GM23338 (cell line): ENCODE data around the gene DOCK4.

Experiments used
- EZH2 ChIP-seq: fragments of 200-600 bp; sonication (generic); IDR thresholded peaks from one replicate; pipeline ENCODE4 v1.8.0; 2017; ENCODE audit warnings: antibody characterized with exemption, mild to moderate bottlenecking, low read depth; ENCODE audit not compliant: unreplicated experiment
- JUNB ChIP-seq: IDR thresholded peaks from one replicate; pipeline ENCODE4 v1.6.1; 2016; ENCODE audit warnings: antibody characterized with exemption; ENCODE audit not compliant: unreplicated experiment
- POLR2AphosphoS5 ChIP-seq: IDR thresholded peaks from 2 replicates; pipeline ENCODE4 v1.6.1; 2016; ENCODE audit warnings: antibody characterized with exemption, low read depth
- ZNF331 ChIP-seq: fragments of 250-450 bp; sonication (Bioruptor Pico); IDR thresholded peaks from 2 replicates; pipeline ENCODE4 v1.5.0; 2020; ENCODE audit warnings: low read depth, mild to moderate bottlenecking, moderate library complexity
- TF ChIP-seq, protein P1 (sequence below), 2 experiments: fragments of 200-600 bp in 1 of 2; sonication (generic) in 1 of 2; conservative IDR thresholded peaks; 2 replicates each; pipeline versions ENCODE4 v1.5.1 to v1.6.1; 2016 to 2017; ENCODE audit warnings: antibody characterized with exemption in 2 of 2, low read depth in 2 of 2, mild to moderate bottlenecking in 2 of 2, moderate library complexity in 1 of 2
- TF ChIP-seq, protein P2 (sequence below): IDR thresholded peaks from 2 replicates; pipeline ENCODE4 v1.6.1; 2016; ENCODE audit warnings: antibody characterized with exemption
- TF ChIP-seq, protein P3 (sequence below): IDR thresholded peaks from one replicate; pipeline ENCODE4 v1.6.1; 2018; ENCODE audit warnings: antibody characterized with exemption; ENCODE audit not compliant: unreplicated experiment

DNA sequence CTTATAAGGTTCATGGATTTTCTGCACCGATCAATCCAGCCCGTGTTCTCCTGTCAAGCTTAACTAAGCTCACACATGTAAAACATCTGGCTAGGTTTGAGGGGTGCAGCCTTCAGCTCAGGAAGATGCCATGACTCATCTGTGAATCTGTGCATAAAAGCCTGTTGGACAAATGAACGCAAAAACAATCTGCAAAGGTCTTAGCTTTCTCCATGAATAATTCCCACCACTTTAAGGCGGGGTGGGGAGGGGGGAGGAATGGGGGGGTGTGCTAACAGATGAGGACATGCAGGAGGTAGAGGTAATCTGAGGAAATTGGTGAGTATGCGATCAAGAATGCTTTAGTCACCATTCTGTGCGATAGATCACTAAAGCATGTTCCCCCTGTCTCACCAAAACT is 4.8 kb downstream of the DOCK4 start:
- TF ChIP-seq, protein P1, sequence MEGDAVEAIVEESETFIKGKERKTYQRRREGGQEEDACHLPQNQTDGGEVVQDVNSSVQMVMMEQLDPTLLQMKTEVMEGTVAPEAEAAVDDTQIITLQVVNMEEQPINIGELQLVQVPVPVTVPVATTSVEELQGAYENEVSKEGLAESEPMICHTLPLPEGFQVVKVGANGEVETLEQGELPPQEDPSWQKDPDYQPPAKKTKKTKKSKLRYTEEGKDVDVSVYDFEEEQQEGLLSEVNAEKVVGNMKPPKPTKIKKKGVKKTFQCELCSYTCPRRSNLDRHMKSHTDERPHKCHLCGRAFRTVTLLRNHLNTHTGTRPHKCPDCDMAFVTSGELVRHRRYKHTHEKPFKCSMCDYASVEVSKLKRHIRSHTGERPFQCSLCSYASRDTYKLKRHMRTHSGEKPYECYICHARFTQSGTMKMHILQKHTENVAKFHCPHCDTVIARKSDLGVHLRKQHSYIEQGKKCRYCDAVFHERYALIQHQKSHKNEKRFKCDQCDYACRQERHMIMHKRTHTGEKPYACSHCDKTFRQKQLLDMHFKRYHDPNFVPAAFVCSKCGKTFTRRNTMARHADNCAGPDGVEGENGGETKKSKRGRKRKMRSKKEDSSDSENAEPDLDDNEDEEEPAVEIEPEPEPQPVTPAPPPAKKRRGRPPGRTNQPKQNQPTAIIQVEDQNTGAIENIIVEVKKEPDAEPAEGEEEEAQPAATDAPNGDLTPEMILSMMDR (conservative IDR thresholded peaks at IDR 0.05; ENCODE audit: low read depth in 2 of 2), result no peak
- TF ChIP-seq JUNB (no peak), POLR2AphosphoS5 (no peak), EZH2 (no peak), ZNF331 (CRISPR knock-in tag) (no peak)
- TF ChIP-seq, protein P2, sequence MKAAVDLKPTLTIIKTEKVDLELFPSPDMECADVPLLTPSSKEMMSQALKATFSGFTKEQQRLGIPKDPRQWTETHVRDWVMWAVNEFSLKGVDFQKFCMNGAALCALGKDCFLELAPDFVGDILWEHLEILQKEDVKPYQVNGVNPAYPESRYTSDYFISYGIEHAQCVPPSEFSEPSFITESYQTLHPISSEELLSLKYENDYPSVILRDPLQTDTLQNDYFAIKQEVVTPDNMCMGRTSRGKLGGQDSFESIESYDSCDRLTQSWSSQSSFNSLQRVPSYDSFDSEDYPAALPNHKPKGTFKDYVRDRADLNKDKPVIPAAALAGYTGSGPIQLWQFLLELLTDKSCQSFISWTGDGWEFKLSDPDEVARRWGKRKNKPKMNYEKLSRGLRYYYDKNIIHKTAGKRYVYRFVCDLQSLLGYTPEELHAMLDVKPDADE, result no peak
- TF ChIP-seq, protein P3, sequence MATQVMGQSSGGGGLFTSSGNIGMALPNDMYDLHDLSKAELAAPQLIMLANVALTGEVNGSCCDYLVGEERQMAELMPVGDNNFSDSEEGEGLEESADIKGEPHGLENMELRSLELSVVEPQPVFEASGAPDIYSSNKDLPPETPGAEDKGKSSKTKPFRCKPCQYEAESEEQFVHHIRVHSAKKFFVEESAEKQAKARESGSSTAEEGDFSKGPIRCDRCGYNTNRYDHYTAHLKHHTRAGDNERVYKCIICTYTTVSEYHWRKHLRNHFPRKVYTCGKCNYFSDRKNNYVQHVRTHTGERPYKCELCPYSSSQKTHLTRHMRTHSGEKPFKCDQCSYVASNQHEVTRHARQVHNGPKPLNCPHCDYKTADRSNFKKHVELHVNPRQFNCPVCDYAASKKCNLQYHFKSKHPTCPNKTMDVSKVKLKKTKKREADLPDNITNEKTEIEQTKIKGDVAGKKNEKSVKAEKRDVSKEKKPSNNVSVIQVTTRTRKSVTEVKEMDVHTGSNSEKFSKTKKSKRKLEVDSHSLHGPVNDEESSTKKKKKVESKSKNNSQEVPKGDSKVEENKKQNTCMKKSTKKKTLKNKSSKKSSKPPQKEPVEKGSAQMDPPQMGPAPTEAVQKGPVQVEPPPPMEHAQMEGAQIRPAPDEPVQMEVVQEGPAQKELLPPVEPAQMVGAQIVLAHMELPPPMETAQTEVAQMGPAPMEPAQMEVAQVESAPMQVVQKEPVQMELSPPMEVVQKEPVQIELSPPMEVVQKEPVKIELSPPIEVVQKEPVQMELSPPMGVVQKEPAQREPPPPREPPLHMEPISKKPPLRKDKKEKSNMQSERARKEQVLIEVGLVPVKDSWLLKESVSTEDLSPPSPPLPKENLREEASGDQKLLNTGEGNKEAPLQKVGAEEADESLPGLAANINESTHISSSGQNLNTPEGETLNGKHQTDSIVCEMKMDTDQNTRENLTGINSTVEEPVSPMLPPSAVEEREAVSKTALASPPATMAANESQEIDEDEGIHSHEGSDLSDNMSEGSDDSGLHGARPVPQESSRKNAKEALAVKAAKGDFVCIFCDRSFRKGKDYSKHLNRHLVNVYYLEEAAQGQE, result no peak
